K562 (cell line): ENCODE results near the gene PRCD. TPM values are rescaled to one million over a fixed set of nuclear protein-coding genes. Genes with fewer than 3 reads are reported as not detected.

Experiments used
- ARID4B ChIP-seq: sonication (generic); formaldehyde crosslinking; IDR thresholded peaks from 2 replicates; pipeline ENCODE4 v1.8.0; 2022; ENCODE audit warnings: mild to moderate bottlenecking, missing genetic modification reagents
- CBX5 ChIP-seq: IDR thresholded peaks from 2 replicates; pipeline ENCODE4 v1.6.1; 2014; ENCODE audit warnings: low read depth, borderline replicate concordance
- ERF ChIP-seq: fragments of 450-650 bp; formaldehyde crosslinking; IDR thresholded peaks from 2 replicates; pipeline ENCODE4 v1.4.0; 2020; ENCODE audit warnings: mild to moderate bottlenecking, mixed read lengths
- ESRRB ChIP-seq: fragments of 250-450 bp; sonication (Bioruptor Pico); IDR thresholded peaks from 2 replicates; pipeline ENCODE4 v1.5.0; 2020; ENCODE audit warnings: mild to moderate bottlenecking, moderate library complexity, borderline replicate concordance
- ETV5 ChIP-seq: sonication (generic); formaldehyde crosslinking; IDR thresholded peaks from 2 replicates; pipeline ENCODE4 v1.4.0; 2020; ENCODE audit warnings: low read depth, mild to moderate bottlenecking, missing genetic modification reagents
- GTF3C2 ChIP-seq: IDR thresholded peaks from 3 replicates; pipeline ENCODE4 v1.6.1; 2011; ENCODE audit warnings: borderline replicate concordance, mild to moderate bottlenecking, moderate library complexity; ENCODE audit not compliant: insufficient read length; ENCODE audit errors: extremely low read depth
- IRF9 ChIP-seq: fragments of 450-650 bp; IDR thresholded peaks from 2 replicates; pipeline ENCODE4 v1.6.1; 2016; ENCODE audit warnings: missing biosample characterization, missing genetic modification characterization
- KLF10 ChIP-seq: fragments of 250-450 bp; sonication (Bioruptor Pico); IDR thresholded peaks from 2 replicates; pipeline ENCODE4 v1.6.1; 2021; ENCODE audit warnings: matching md5 sums
- LCOR ChIP-seq: sonication (generic); formaldehyde crosslinking; IDR thresholded peaks from 2 replicates; pipeline ENCODE4 v1.8.0; 2022; ENCODE audit warnings: mild to moderate bottlenecking, missing genetic modification reagents
- MAZ ChIP-seq, 2 experiments: fragments of 450-650 bp in 1 of 2; sonication (generic) in 1 of 2; formaldehyde crosslinking; IDR thresholded peaks in 1 of 2; conservative IDR thresholded peaks in 1 of 2; 2 replicates each; pipeline versions ENCODE4 v1.4.0 to v1.5.0; 2020; ENCODE audit warnings: mild to moderate bottlenecking in 1 of 2, missing genetic modification reagents in 1 of 2
- MCM3 ChIP-seq: fragments of 450-650 bp; IDR thresholded peaks from 2 replicates; pipeline ENCODE4 v1.6.1; 2016
- MEF2A ChIP-seq: IDR thresholded peaks from 2 replicates; pipeline ENCODE4 v1.6.1; 2011; ENCODE audit warnings: low read depth, mild to moderate bottlenecking, low read length, moderate library complexity; ENCODE audit not compliant: control insufficient read depth
- SETDB1 ChIP-seq: IDR thresholded peaks from one replicate; pipeline ENCODE4 v1.6.1; 2012; ENCODE audit warnings: low read length, control low read depth, inconsistent platforms
- SMAD3 ChIP-seq: fragments of 450-650 bp; formaldehyde crosslinking; conservative IDR thresholded peaks from 2 replicates; pipeline ENCODE4 v1.4.0; 2020; ENCODE audit warnings: mild to moderate bottlenecking
- SMARCB1 ChIP-seq: IDR thresholded peaks from 2 replicates; pipeline ENCODE4 v1.6.1; 2011; ENCODE audit warnings: improper control_type of control experiment, low read depth; ENCODE audit not compliant: insufficient read length
- ZBTB9 ChIP-seq: fragments of 450-650 bp; formaldehyde crosslinking; IDR thresholded peaks from 2 replicates; pipeline ENCODE4 v1.4.0; 2020; ENCODE audit warnings: mild to moderate bottlenecking, moderate library complexity
- ZC3H8 ChIP-seq: fragments of 450-650 bp; IDR thresholded peaks from 2 replicates; pipeline ENCODE4 v1.6.1; 2017
- polyA plus RNA-seq, 8 experiments: library from polyadenylated mRNA; depleted of rRNA in 4 of 8; stranded (reverse) in 5 of 8; unstranded in 3 of 8; fragments of >200 nt; fragmentation: Nextera tagmentation in 2 of 8; fragmentation: Illumina TruSeq in 1 of 8; extraction: Ambion mirVana in 2 of 8; extraction: Trizol in 1 of 8; gene quantifications; 2 replicates each; pipeline versions ENCODE4 v1.2.1 to v1.2.3, GENCODE V29; 2011 to 2014; ENCODE audit warnings: inconsistent platforms in 1 of 8, missing spikeins in 1 of 8
- total RNA-seq, 7 experiments: library from RNA; depleted of rRNA in 6 of 7; stranded (reverse); fragments of >200 nt in 6 of 7; fragmentation: Illumina TruSeq in 2 of 7; extraction: Trizol in 2 of 7; gene quantifications; 2 replicates each; pipeline versions ENCODE4 v1.2.1 to v1.2.3, GENCODE V29; 2011 to 2021; ENCODE audit warnings: low replicate concordance in 1 of 7

PRCD gene
- total and polyA plus RNA-seq, 9 of the 15 experiments (the other 6 are each of a cell fraction or from before 2014, with no cell fraction given): 0.20 to 0.25 (median 0.21) TPM; not detected in 6

- no peak for TF ChIP-seq ESRRB (CRISPR knock-in tag)
- no peak for TF ChIP-seq GTF3C2
- no peak for TF ChIP-seq SMAD3 (CRISPR knock-in tag)
- TF ChIP-seq KLF10 (CRISPR knock-in tag): no peak
- TF ChIP-seq SETDB1: no peak
- no peak for TF ChIP-seq ARID4B
- no peak for TF ChIP-seq ZC3H8
- no peak for TF ChIP-seq ERF (CRISPR knock-in tag)
- TF ChIP-seq SMARCB1: no peak
- no peak for TF ChIP-seq MCM3
- no peak for TF ChIP-seq CBX5
- TF ChIP-seq IRF9: no peak
- TF ChIP-seq MAZ (CRISPR knock-in tag; conservative IDR thresholded peaks at IDR 0.05 in 1 of 2, IDR thresholded peaks at IDR 0.05 in 1 of 2): no peak
- no peak for TF ChIP-seq ZBTB9
- no peak for TF ChIP-seq LCOR
- no peak for TF ChIP-seq MEF2A
- TF ChIP-seq ETV5: no peak
These were observed 7.9 kb downstream of the PRCD start (continued) for GRCh38 chr17:76547642-76548202.
